ENCODE results near the gene BCL11A. TPM values are rescaled to one million over a fixed set of nuclear protein-coding genes. Genes with fewer than 3 reads are reported as not detected.

Gene BCL11A
- total RNA-seq, 1 experiment from 2014 or later: 0.29 TPM

GRCh38 chr2:60456115-60456770 is 97.2 kb downstream of the BCL11A start:
- BruUV-seq (replicated peaks): no TSS peak

DNA sequence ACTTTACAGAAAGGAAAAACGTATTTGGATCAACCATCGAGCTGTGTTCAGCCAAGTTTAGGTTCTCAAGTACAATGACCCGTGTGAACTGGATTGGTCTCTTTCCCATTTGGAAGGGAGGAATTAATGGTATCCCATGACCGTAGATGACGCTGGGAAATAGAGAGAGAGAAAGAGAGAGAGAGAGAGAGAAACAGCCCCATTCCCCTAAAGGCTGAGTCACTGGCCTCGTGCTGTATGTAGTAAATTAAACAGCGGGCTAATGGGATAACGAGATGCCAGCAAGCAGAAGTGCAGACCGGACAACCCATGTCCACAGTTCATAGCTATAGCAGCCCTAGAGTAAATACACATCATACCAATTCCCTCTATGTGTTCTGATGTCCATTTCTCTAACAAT is 99.6 kb downstream of the BCL11A start:
- TF ChIP-seq, protein P1, sequence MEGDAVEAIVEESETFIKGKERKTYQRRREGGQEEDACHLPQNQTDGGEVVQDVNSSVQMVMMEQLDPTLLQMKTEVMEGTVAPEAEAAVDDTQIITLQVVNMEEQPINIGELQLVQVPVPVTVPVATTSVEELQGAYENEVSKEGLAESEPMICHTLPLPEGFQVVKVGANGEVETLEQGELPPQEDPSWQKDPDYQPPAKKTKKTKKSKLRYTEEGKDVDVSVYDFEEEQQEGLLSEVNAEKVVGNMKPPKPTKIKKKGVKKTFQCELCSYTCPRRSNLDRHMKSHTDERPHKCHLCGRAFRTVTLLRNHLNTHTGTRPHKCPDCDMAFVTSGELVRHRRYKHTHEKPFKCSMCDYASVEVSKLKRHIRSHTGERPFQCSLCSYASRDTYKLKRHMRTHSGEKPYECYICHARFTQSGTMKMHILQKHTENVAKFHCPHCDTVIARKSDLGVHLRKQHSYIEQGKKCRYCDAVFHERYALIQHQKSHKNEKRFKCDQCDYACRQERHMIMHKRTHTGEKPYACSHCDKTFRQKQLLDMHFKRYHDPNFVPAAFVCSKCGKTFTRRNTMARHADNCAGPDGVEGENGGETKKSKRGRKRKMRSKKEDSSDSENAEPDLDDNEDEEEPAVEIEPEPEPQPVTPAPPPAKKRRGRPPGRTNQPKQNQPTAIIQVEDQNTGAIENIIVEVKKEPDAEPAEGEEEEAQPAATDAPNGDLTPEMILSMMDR (IDR thresholded peaks at IDR 0.05; ENCODE audit: insufficient read depth in 1 of 2, low read depth in 1 of 2, low read length in 1 of 2, severe bottlenecking in 1 of 2, unreplicated experiment in 1 of 2): no peak
- H3K4me3 ChIP-seq (ENCODE audit: low read depth, low read length): no peak overlapping the region
- H3K9me3 ChIP-seq: no peaks in the 10 kb centered on the region
- H3K36me3 Mint-ChIP-seq (ENCODE audit: insufficient read depth, unreplicated experiment): no peaks in the 10 kb centered on the region
- POLR2A ChIA-PET: no interaction called here
- H3K27me3 ChIP-seq (replicated peaks; ENCODE audit: control insufficient read depth, insufficient read depth, low read length): no peaks in the 10 kb centered on the region
- no peaks in the 10 kb centered on the region for H3K9me3 Mint-ChIP-seq (ENCODE audit: unreplicated experiment)
- H3K4me3 Mint-ChIP-seq (ENCODE audit: unreplicated experiment): no peak overlapping the region
- BruUV-seq (replicated peaks): no TSS peak
- no peaks in the 10 kb centered on the region for H3K4me1 ChIP-seq
- DNase-seq: no peak
- intact Hi-C loops (cut with micrococcal nuclease; ENCODE audit: unreplicated experiment): no loop called here
- no peaks in the 10 kb centered on the region for H3K4me1 Mint-ChIP-seq (ENCODE audit: low read depth, unreplicated experiment)
- no peaks in the 10 kb centered on the region for H3K36me3 ChIP-seq (ENCODE audit: control insufficient read depth, insufficient read depth, low read length)
- no peak overlapping the region for H3K27ac Mint-ChIP-seq (ENCODE audit: unreplicated experiment)
- no peaks in the 10 kb centered on the region for H3K27me3 Mint-ChIP-seq (ENCODE audit: insufficient read depth, unreplicated experiment)
- CTCF ChIA-PET: no interaction called here

More at GRCh38 chr2:60456115-60456770, 97.2 kb downstream of the BCL11A start:
- H3K9me3 ChIP-seq: no peaks in the 10 kb centered on the region
- Mint-ChIP-seq H3K9me3 (ENCODE audit: unreplicated experiment) (no peaks in the 10 kb centered on the region), H3K36me3 (ENCODE audit: insufficient read depth, unreplicated experiment) (no peaks in the 10 kb centered on the region), H3K27ac (ENCODE audit: unreplicated experiment) (no peak overlapping the region), H3K27me3 (ENCODE audit: insufficient read depth, unreplicated experiment) (no peaks in the 10 kb centered on the region), H3K4me1 (ENCODE audit: low read depth, unreplicated experiment) (peaks cover 5% of the 10 kb centered on the region), H3K4me3 (ENCODE audit: unreplicated experiment) (no peak overlapping the region)
- H3K36me3 ChIP-seq (ENCODE audit: control insufficient read depth, insufficient read depth, low read length): no peaks in the 10 kb centered on the region
- H3K4me3 ChIP-seq (ENCODE audit: low read depth, low read length): no peak overlapping the region
- ChIA-PET POLR2A (no interaction called here), CTCF (no interaction called here)
- no peaks in the 10 kb centered on the region for H3K4me1 ChIP-seq
- H3K27me3 ChIP-seq (replicated peaks; ENCODE audit: control insufficient read depth, insufficient read depth, low read length): no peaks in the 10 kb centered on the region
- TF ChIP-seq, protein P1 (IDR thresholded peaks at IDR 0.05; ENCODE audit: insufficient read depth in 1 of 2, low read depth in 1 of 2, low read length in 1 of 2, severe bottlenecking in 1 of 2, unreplicated experiment in 1 of 2): no peak
- intact Hi-C loops (cut with micrococcal nuclease; ENCODE audit: unreplicated experiment): no loop called here
- DNase-seq: no peak

DNA sequence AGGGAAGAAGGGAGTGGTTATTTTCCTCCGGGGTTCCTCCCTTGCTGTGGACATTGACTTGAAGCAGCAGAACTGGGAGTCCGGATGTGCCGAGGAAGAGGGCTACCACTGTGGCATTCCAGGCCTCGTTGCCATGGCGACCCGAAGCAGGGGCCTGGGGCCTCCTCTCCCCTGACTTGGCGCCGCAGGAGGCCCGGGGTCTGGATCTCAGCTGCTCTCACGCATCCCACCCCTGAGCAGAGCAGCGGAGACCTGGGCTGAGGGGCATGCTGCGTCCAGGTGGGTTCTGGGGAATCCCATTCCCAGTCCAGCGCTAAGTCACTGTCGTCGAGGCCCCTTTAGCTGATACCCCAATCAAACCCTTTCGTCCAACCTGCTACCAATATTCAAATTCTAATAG is 100.2 kb downstream of the BCL11A start:
- H3K4me1 Mint-ChIP-seq (ENCODE audit: low read depth, unreplicated experiment): no peaks in the 10 kb centered on the region
- no peaks in the 10 kb centered on the region for H3K9me3 Mint-ChIP-seq (ENCODE audit: unreplicated experiment)
- TF ChIP-seq, protein P1 (IDR thresholded peaks at IDR 0.05; ENCODE audit: insufficient read depth in 1 of 2, low read depth in 1 of 2, low read length in 1 of 2, severe bottlenecking in 1 of 2, unreplicated experiment in 1 of 2): no peak
- ChIA-PET CTCF (no interaction called here), POLR2A (no interaction called here)
- no peaks in the 10 kb centered on the region for H3K36me3 Mint-ChIP-seq (ENCODE audit: insufficient read depth, unreplicated experiment)
- Histone ChIP-seq H3K4me1 (no peaks in the 10 kb centered on the region), H3K36me3 (ENCODE audit: control insufficient read depth, insufficient read depth, low read length) (no peaks in the 10 kb centered on the region), H3K4me3 (ENCODE audit: low read depth, low read length) (no peak overlapping the region), H3K9me3 (no peaks in the 10 kb centered on the region), H3K27me3 (replicated peaks; ENCODE audit: control insufficient read depth, insufficient read depth, low read length) (no peaks in the 10 kb centered on the region)
- DNase-seq: no peak
- H3K27me3 Mint-ChIP-seq (ENCODE audit: insufficient read depth, unreplicated experiment): no peaks in the 10 kb centered on the region
- no peak overlapping the region for H3K4me3 Mint-ChIP-seq (ENCODE audit: unreplicated experiment)
- no TSS peak for BruUV-seq (replicated peaks)
- no peak overlapping the region for H3K27ac Mint-ChIP-seq (ENCODE audit: unreplicated experiment)
- intact Hi-C loops (cut with micrococcal nuclease; ENCODE audit: unreplicated experiment): no loop called here

All from Caco-2 (cell line).